OCI-LY7 (cell line): Measurements from ENCODE around the gene CERS6. TPM values are rescaled to one million over a fixed set of nuclear protein-coding genes. Genes with fewer than 3 reads are reported as not detected.

Experiments
- BruUV-seq: library from RNA; stranded (reverse); fragments of 400-500 nt; replicated peaks from 2 replicates; lab custom pipeline; 2021; lab: Mats Ljungman, UMichigan
- CTCF ChIA-PET: fragments of 300-600 bp; sonication (Branson Sonifier 250); formaldehyde crosslinking; loops from one replicate; lab custom pipeline; 2022; ENCODE audit warnings: antibody characterized with exemption; ENCODE audit not compliant: unreplicated experiment; lab: Charles Lee
- POLR2A ChIA-PET: fragments of 300-600 bp; sonication (Branson Sonifier 250); formaldehyde crosslinking; loops from one replicate; lab custom pipeline; 2022; ENCODE audit warnings: antibody characterized with exemption; lab: Charles Lee
- DNase-seq: peaks from one replicate; pipeline ENCODE4 v3.0.0-alpha.2; 2015; ENCODE audit warnings: low spot score
- H2AFZ ChIP-seq: fragments of 200-600 bp; sonication (generic), shearing (Covaris generic); 2 replicates; pipeline ENCODE4 v1.6.1; 2014; ENCODE audit warnings: mild to moderate bottlenecking, antibody characterized with exemption, low read length, moderate library complexity
- H3K27ac ChIP-seq: fragments of 200-600 bp; sonication (generic); 2 replicates; pipeline ENCODE4 v1.5.1; 2014; ENCODE audit warnings: mixed run types, low read depth, mild to moderate bottlenecking, moderate library complexity, low read length, inconsistent platforms; ENCODE audit not compliant: poor library complexity, severe bottlenecking
- H3K36me3 ChIP-seq: fragments of 200-600 bp; sonication (generic); 2 replicates; pipeline ENCODE4 v1.6.1; 2014; ENCODE audit warnings: mild to moderate bottlenecking, antibody characterized with exemption, low read length, moderate library complexity, mixed read lengths; ENCODE audit not compliant: insufficient read depth
- H3K4me1 ChIP-seq: fragments of 200-600 bp; sonication (generic); 2 replicates; pipeline ENCODE4 v1.5.1; 2014; ENCODE audit warnings: mild to moderate bottlenecking, low read length; ENCODE audit not compliant: insufficient read depth, poor library complexity, severe bottlenecking
- H3K4me2 ChIP-seq: fragments of 200-600 bp; sonication (generic); 2 replicates; pipeline ENCODE4 v1.6.1; 2014; ENCODE audit warnings: mild to moderate bottlenecking, low read length
- H3K4me3 ChIP-seq: fragments of 200-600 bp; sonication (generic); 2 replicates; pipeline ENCODE4 v1.5.1; 2014; ENCODE audit warnings: mild to moderate bottlenecking, low read depth, low read length; ENCODE audit not compliant: poor library complexity, severe bottlenecking
- H3K79me2 ChIP-seq: fragments of 200-600 bp; sonication (generic); 2 replicates; pipeline ENCODE4 v1.6.1; 2016; ENCODE audit warnings: low read depth, mild to moderate bottlenecking, low read length, moderate library complexity, mixed read lengths; ENCODE audit not compliant: insufficient read depth
- H3K9me2 ChIP-seq: fragments of 200-600 bp; sonication (generic); 2 replicates; pipeline ENCODE4 v1.6.1; 2016; ENCODE audit warnings: mild to moderate bottlenecking, low read length, mixed read lengths; ENCODE audit not compliant: insufficient read depth
- H3K9me3 ChIP-seq: fragments of 200-600 bp; sonication (generic); 2 replicates; pipeline ENCODE4 v1.6.1; 2014; ENCODE audit warnings: mild to moderate bottlenecking, mixed run types, low read length, mixed read lengths
- H4K20me1 ChIP-seq: fragments of 200-600 bp; sonication (generic); 2 replicates; pipeline ENCODE4 v1.6.1; 2014; ENCODE audit warnings: mild to moderate bottlenecking, antibody characterized with exemption, low read length, moderate library complexity, mixed read lengths; ENCODE audit not compliant: insufficient read depth
- EZH2phosphoT487 ChIP-seq: fragments of 200-600 bp; sonication (generic); IDR thresholded peaks from 2 replicates; pipeline ENCODE4 v1.6.1; 2018; ENCODE audit warnings: low read depth, borderline replicate concordance, mild to moderate bottlenecking, mixed run types, antibody characterized with exemption, low read length, moderate library complexity, mixed read lengths
- intact Hi-C: fragments of 100-400 bp; cut with micrococcal nuclease; formaldehyde crosslinking; loops from one replicate; pipeline ENCODE4 v1.10.0; 2022; ENCODE audit not compliant: unreplicated experiment
- total RNA-seq, 2 experiments: library from RNA; depleted of rRNA in 1 of 2; stranded (reverse); fragments of >200 nt in 1 of 2; shearing (Covaris generic) in 1 of 2; gene quantifications; 2 replicates each; pipeline ENCODE4 v1.2.3, GENCODE V29; 2014 to 2022
- TF ChIP-seq, protein P1 (sequence below): fragments of 200-600 bp; sonication (generic); conservative IDR thresholded peaks from 2 replicates; pipeline ENCODE4 v1.5.1; 2014; ENCODE audit warnings: mild to moderate bottlenecking, antibody characterized with exemption, low read length, moderate library complexity, mixed read lengths

CERS6 gene
- total RNA-seq, 2 experiments from 2014 or later: 0.04 TPM; not detected in 1

DNA sequence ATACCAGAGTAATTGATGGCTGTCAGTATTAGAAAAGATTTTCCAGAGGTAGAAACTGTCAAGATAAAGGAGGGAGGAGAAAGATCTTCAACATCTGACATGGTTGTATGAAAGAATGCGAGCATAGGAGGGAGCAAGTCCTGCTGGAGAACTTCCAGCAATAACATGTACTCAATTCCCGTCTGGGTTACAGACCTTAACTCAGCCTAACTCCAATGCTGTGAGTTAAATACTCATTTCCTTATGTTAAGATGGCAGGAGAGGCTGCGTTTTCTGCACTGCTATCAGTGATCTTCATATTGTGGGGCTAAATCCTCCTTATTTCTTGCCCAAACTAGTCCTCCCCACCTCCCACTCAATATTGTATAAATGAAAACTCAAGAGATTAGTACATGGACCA is 6.7 kb upstream of the CERS6 start:
- Histone ChIP-seq H3K4me2 (no peak overlapping the region), H4K20me1 (no peaks in the 10 kb centered on the region), H3K9me2 (no peaks in the 10 kb centered on the region), H2AFZ (no peak overlapping the region), H3K27ac (no peak overlapping the region), H3K36me3 (no peaks in the 10 kb centered on the region), H3K79me2 (no peaks in the 10 kb centered on the region), H3K4me1 (no peaks in the 10 kb centered on the region), H3K4me3 (no peak overlapping the region), H3K9me3 (no peaks in the 10 kb centered on the region)
- no peak for DNase-seq
- no TSS peak for BruUV-seq
- intact Hi-C loops: no loop called here
- TF ChIP-seq EZH2phosphoT487: no peak
- TF ChIP-seq, protein P1, sequence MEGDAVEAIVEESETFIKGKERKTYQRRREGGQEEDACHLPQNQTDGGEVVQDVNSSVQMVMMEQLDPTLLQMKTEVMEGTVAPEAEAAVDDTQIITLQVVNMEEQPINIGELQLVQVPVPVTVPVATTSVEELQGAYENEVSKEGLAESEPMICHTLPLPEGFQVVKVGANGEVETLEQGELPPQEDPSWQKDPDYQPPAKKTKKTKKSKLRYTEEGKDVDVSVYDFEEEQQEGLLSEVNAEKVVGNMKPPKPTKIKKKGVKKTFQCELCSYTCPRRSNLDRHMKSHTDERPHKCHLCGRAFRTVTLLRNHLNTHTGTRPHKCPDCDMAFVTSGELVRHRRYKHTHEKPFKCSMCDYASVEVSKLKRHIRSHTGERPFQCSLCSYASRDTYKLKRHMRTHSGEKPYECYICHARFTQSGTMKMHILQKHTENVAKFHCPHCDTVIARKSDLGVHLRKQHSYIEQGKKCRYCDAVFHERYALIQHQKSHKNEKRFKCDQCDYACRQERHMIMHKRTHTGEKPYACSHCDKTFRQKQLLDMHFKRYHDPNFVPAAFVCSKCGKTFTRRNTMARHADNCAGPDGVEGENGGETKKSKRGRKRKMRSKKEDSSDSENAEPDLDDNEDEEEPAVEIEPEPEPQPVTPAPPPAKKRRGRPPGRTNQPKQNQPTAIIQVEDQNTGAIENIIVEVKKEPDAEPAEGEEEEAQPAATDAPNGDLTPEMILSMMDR: no peak
- POLR2A ChIA-PET: no interaction called here
- CTCF ChIA-PET: no interaction called here

DNA sequence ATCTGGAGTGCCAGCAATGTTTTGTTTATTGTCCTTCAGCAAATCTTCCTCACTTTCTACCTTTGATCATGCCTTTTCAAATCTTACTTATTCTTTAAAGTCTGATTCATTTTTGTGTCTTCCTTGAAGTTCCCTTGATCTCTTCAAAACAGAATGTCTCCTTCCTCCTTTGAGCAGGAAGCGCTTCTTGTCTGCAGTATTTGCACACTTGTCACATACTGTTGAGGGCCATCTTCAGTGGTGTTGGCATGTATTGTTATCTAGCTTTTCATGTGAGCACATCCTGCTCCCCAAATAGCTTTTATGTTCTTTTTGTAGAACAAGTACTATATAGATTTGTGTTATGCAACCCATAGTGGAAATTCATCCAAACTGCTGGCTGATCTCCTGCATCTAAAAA is 5.9 kb upstream of the CERS6 start:
- Histone ChIP-seq H3K4me3 (no peak overlapping the region), H3K9me3 (no peaks in the 10 kb centered on the region)
- CTCF ChIA-PET: no interaction called here

DNA sequence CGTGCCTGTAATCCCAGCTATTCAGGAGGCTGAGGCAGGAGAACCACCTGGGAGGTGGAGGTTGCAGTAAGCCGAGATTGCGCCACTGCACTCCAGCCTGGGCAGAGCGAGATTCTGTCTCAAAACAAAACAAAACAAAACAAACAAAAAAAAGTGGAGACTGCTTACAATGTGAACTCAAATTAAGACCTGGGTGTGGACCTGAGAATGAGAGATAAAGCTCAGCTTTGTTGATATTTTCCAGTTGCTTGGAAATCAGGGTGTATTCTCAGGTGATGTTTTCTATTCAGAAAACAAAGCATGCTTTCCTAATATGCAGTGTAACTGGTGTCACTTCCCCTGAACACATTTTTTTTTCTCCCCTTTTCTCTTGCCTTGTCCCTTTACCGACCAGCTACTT is 5.3 kb upstream of the CERS6 start:
- H3K4me1 ChIP-seq: no peaks in the 10 kb centered on the region
- TF ChIP-seq, protein P1: no peak
- no peak for TF ChIP-seq EZH2phosphoT487
- CTCF ChIA-PET: no interaction called here
- POLR2A ChIA-PET: interaction anchor here (2.2 kb wide), 1 partner anchor 16 kb away, joined by 5 read pairs; no protein-coding TSS in a partner anchor
- no peaks in the 10 kb centered on the region for H3K79me2 ChIP-seq
- BruUV-seq: no TSS peak
- no peak overlapping the region for H3K4me3 ChIP-seq
- H3K9me2 ChIP-seq: no peaks in the 10 kb centered on the region
- no peak for DNase-seq
- no peaks in the 10 kb centered on the region for H4K20me1 ChIP-seq
- H3K4me2 ChIP-seq: no peak overlapping the region
- intact Hi-C loops: no loop called here
- no peak overlapping the region for H3K27ac ChIP-seq
- H3K36me3 ChIP-seq: no peaks in the 10 kb centered on the region
- H3K9me3 ChIP-seq: no peaks in the 10 kb centered on the region
- H2AFZ ChIP-seq: no peak overlapping the region

More for the DNA sequence above, 5.9 kb upstream of the CERS6 start:
- Histone ChIP-seq H4K20me1 (no peaks in the 10 kb centered on the region), H3K36me3 (no peaks in the 10 kb centered on the region), H3K4me1 (no peaks in the 10 kb centered on the region), H3K4me2 (no peak overlapping the region), H3K27ac (no peak overlapping the region), H2AFZ (no peak overlapping the region), H3K9me2 (no peaks in the 10 kb centered on the region), H3K79me2 (no peaks in the 10 kb centered on the region)
- POLR2A ChIA-PET: interaction anchor here (2.2 kb wide), 1 partner anchor 17 kb away, joined by 5 read pairs; no protein-coding TSS in a partner anchor
- no peak for TF ChIP-seq EZH2phosphoT487
- TF ChIP-seq, protein P1: no peak
- no peak for DNase-seq
- BruUV-seq: no TSS peak
- intact Hi-C loops: no loop called here
